Skeletal muscle satellite cell (primary cell): Measurements from ENCODE around the gene OTUB1.
"Not testable (repeated sequence)": the region's sequence is repeated elsewhere in the genome, so short reads cannot be mapped to it uniquely, and the experiment has no call there.

Experiments
- H3K27me3 ChIP-seq: 2 replicates; pipeline ENCODE4 v1.7.0; 2013; ENCODE audit warnings: low read length; ENCODE audit not compliant: control insufficient read depth, insufficient read depth
- H3K36me3 ChIP-seq: 2 replicates; pipeline ENCODE4 v1.7.0; 2013; ENCODE audit warnings: mild to moderate bottlenecking, control low read depth, low read length; ENCODE audit not compliant: insufficient read depth
- H3K4me1 ChIP-seq: 2 replicates; pipeline ENCODE4 v1.7.0; 2013; ENCODE audit warnings: low read length; ENCODE audit not compliant: control insufficient read depth, insufficient read depth
- H3K4me2 ChIP-seq: 2 replicates; pipeline ENCODE4 v1.7.0; 2013; ENCODE audit warnings: mild to moderate bottlenecking, low read length
- H3K4me3 ChIP-seq: 2 replicates; pipeline ENCODE4 v1.7.0; 2013; ENCODE audit warnings: low read length
- H3K9ac ChIP-seq: 2 replicates; pipeline ENCODE4 v1.7.0; 2013; ENCODE audit warnings: mild to moderate bottlenecking, low read depth, low read length, moderate library complexity
- H3K9me3 ChIP-seq: replicated peaks from 2 replicates; pipeline ENCODE4 v1.7.0; 2013; ENCODE audit warnings: mild to moderate bottlenecking, control low read depth, low read length
- small RNA-seq: library from RNA; depleted of rRNA; stranded (forward); fragments of <200 nt; gene quantifications from one replicate; pipeline ENCODE3, GENCODE V24; 2012

Gene OTUB1

GRCh38 chr11:64044730-64045393 is 58.6 kb downstream of the OTUB1 start:
- Histone ChIP-seq H3K36me3 (no peaks in the 10 kb centered on the region), H3K4me1 (no peaks in the 10 kb centered on the region), H3K4me3 (no peak overlapping the region)

DNA sequence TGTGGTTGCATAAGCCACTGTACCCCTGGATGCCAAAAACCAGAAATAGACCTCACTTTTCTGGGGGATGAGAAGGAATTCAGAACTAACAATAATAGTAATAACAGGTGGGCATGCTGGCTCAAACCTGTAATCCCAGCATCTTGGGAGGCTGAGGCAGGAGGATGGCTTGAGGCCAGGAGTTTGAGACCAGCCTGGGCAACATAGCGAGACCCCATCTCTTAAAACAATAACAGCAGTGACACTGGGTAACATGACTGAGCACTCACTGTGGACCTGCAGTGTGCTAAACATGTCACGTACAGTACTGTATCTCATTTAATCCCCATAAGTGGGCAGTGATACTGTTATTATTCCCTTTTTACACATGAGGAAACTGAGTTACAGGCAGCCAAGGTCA is 59.5 kb downstream of the OTUB1 start:
- Histone ChIP-seq H3K9me3 (no peaks in the 10 kb centered on the region), H3K36me3 (no peaks in the 10 kb centered on the region), H3K4me3 (no peak overlapping the region), H3K9ac (no peak overlapping the region), H3K4me1 (no peaks in the 10 kb centered on the region), H3K4me2 (no peak overlapping the region), H3K27me3 (no peaks in the 10 kb centered on the region)

More at GRCh38 chr11:64044730-64045393, 58.6 kb downstream of the OTUB1 start:
- H3K4me2 ChIP-seq: no peak overlapping the region
- no peaks in the 10 kb centered on the region for H3K9me3 ChIP-seq
- H3K9ac ChIP-seq: no peak overlapping the region
- H3K27me3 ChIP-seq: no peaks in the 10 kb centered on the region

DNA sequence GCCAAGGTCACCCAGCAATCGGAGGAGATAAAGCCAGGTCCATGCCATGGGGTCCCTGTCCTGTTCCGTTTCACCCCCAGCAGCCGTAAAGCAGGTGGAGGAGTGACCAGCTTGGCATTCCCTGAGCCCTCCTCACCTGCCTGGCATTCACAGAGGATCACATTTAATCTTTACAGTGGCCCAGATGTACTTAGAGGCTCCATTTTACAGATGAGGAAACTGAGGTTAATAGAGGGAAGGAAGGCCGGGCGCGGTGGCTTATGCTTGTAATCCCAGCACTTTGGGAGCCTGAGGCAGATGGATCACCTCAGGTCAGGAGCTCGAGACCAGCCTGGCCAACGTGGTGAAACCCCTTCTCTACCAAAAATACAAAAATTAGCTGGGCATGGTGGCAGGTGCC is 61.1 kb downstream of the OTUB1 start:
- not testable (repeated sequence) for H3K36me3 ChIP-seq, H3K4me3 ChIP-seq, H3K9me3 ChIP-seq, H3K4me2 ChIP-seq, H3K4me1 ChIP-seq, H3K27me3 ChIP-seq, H3K9ac ChIP-seq

Small RNA genes within 50 kb of the gene (small RNA-seq; reads per million reads assigned to genes)
- gene RNU6-45P: 0.42 reads per million
